ENCODE data around the gene TMEM151B.

The TMEM151B gene

GRCh38 chr6:44286747-44287146 is 16.5 kb downstream of the TMEM151B start:
- H3F3A ChIP-seq (ENCODE audit: insufficient read depth, low read length), result no peaks in the 10 kb centered on the region
- no peaks in the 10 kb centered on the region for H3K36me3 ChIP-seq (replicated peaks; ENCODE audit: insufficient read depth, low read length)
- H3K9me3 ChIP-seq (replicated peaks; ENCODE audit: insufficient read depth, low read length), result no peaks in the 10 kb centered on the region
- H3K9me2 ChIP-seq (replicated peaks; ENCODE audit: insufficient read depth, low read length), result no peaks in the 10 kb centered on the region
- no peak for DNase-seq
- no peaks in the 10 kb centered on the region for H3K4me1 ChIP-seq (ENCODE audit: low read length)
- H4K20me1 ChIP-seq (ENCODE audit: insufficient read depth, low read length), result no peaks in the 10 kb centered on the region
- H3K27ac ChIP-seq (ENCODE audit: low read length), result no peak overlapping the region
- no peak overlapping the region for H3K4me2 ChIP-seq (ENCODE audit: low read depth, low read length)
- peak; percentile 8; the same call in 1 of the 2 replicates for TF ChIP-seq CTCF (IDR thresholded peaks at IDR 0.05; ENCODE audit: low read length)
- no peak for TF ChIP-seq EZH2phosphoT487 (IDR thresholded peaks at IDR 0.05; ENCODE audit: low read length)
- no peak overlapping the region for H3K9ac ChIP-seq (ENCODE audit: low read length)
- H3K27me3 ChIP-seq (replicated peaks; ENCODE audit: insufficient read depth, low read length), result peaks cover 88% of the 10 kb centered on the region
- H3K79me2 ChIP-seq (ENCODE audit: low read length), result no peaks in the 10 kb centered on the region
- no peak overlapping the region for H3K4me3 ChIP-seq (ENCODE audit: low read length)
- no peak overlapping the region for H2AFZ ChIP-seq (ENCODE audit: low read length)

GRCh38 chr6:44289726-44290260 is 19.5 kb downstream of the TMEM151B start:
- H3K4me1 ChIP-seq (ENCODE audit: low read length), result no peaks in the 10 kb centered on the region
- H3K4me3 ChIP-seq (ENCODE audit: low read length), result no peak overlapping the region
- H2AFZ ChIP-seq (ENCODE audit: low read length), result no peak overlapping the region
- no peaks in the 10 kb centered on the region for H3K36me3 ChIP-seq (replicated peaks; ENCODE audit: insufficient read depth, low read length)
- H3K9me2 ChIP-seq (replicated peaks; ENCODE audit: insufficient read depth, low read length), result no peaks in the 10 kb centered on the region
- H4K20me1 ChIP-seq (ENCODE audit: insufficient read depth, low read length), result no peaks in the 10 kb centered on the region
- no peak overlapping the region for H3K9ac ChIP-seq (ENCODE audit: low read length)
- TF ChIP-seq EZH2phosphoT487 (IDR thresholded peaks at IDR 0.05; ENCODE audit: low read length) (no peak), EZH2 (optimal IDR thresholded peaks at IDR 0.05; ENCODE audit: low read depth, low read length) (no peak), CTCF (IDR thresholded peaks at IDR 0.05; ENCODE audit: low read length) (no peak)
- no peak for DNase-seq
- H3K9me3 ChIP-seq (replicated peaks; ENCODE audit: insufficient read depth, low read length), result no peaks in the 10 kb centered on the region
- no peak overlapping the region for H3K4me2 ChIP-seq (ENCODE audit: low read depth, low read length)
- no peaks in the 10 kb centered on the region for H3K79me2 ChIP-seq (ENCODE audit: low read length)
- H3K27me3 ChIP-seq (replicated peaks; ENCODE audit: insufficient read depth, low read length), result peaks cover 78% of the 10 kb centered on the region
- H3F3A ChIP-seq (ENCODE audit: insufficient read depth, low read length), result no peaks in the 10 kb centered on the region
- no peak overlapping the region for H3K27ac ChIP-seq (ENCODE audit: low read length)

GRCh38 chr6:44291841-44292240 is 21.6 kb downstream of the TMEM151B start:
- no peak overlapping the region for H3K9ac ChIP-seq (ENCODE audit: low read length)
- H3K9me2 ChIP-seq (replicated peaks; ENCODE audit: insufficient read depth, low read length), result no peaks in the 10 kb centered on the region
- no peaks in the 10 kb centered on the region for H3K79me2 ChIP-seq (ENCODE audit: low read length)
- H3K4me2 ChIP-seq (ENCODE audit: low read depth, low read length), result no peak overlapping the region
- H3K4me1 ChIP-seq (ENCODE audit: low read length), result no peaks in the 10 kb centered on the region
- H3K27ac ChIP-seq (ENCODE audit: low read length), result no peak overlapping the region
- no peaks in the 10 kb centered on the region for H3K36me3 ChIP-seq (replicated peaks; ENCODE audit: insufficient read depth, low read length)
- H4K20me1 ChIP-seq (ENCODE audit: insufficient read depth, low read length), result no peaks in the 10 kb centered on the region
- DNase-seq, result no peak
- no peaks in the 10 kb centered on the region for H3K9me3 ChIP-seq (replicated peaks; ENCODE audit: insufficient read depth, low read length)
- no peak for TF ChIP-seq CTCF (IDR thresholded peaks at IDR 0.05; ENCODE audit: low read length)
- no peak for TF ChIP-seq EZH2phosphoT487 (IDR thresholded peaks at IDR 0.05; ENCODE audit: low read length)
- no peak for TF ChIP-seq EZH2 (optimal IDR thresholded peaks at IDR 0.05; ENCODE audit: low read depth, low read length)
- no peaks in the 10 kb centered on the region for H3F3A ChIP-seq (ENCODE audit: insufficient read depth, low read length)
- no peak overlapping the region for H2AFZ ChIP-seq (ENCODE audit: low read length)
- H3K27me3 ChIP-seq (replicated peaks; ENCODE audit: insufficient read depth, low read length), result peaks cover 71% of the 10 kb centered on the region
- no peak overlapping the region for H3K4me3 ChIP-seq (ENCODE audit: low read length)

All from MM.1S (cell line).